BLaER1 treated with 17β-estradiol and CSF1 and Interleukin-3, amounts not matched to agents 10 nM and 100 nM (cell line): ENCODE measurements around the gene DIS3L2.

ENCODE experiments used
- H3K27ac ChIP-seq, 11 experiments: shearing (Covaris generic); formaldehyde crosslinking; 2 replicates each; pipeline ENCODE4 v1.8.1; 2022
- H3K27me3 ChIP-seq, 11 experiments: shearing (Covaris generic); formaldehyde crosslinking; 2 replicates each; pipeline ENCODE4 v1.8.1; 2022
- H3K36me3 ChIP-seq, 11 experiments: shearing (Covaris generic); formaldehyde crosslinking; 2 replicates each; pipeline ENCODE4 v1.8.1; 2022
- H3K4me1 ChIP-seq, 10 experiments: shearing (Covaris generic); formaldehyde crosslinking; 2 replicates each; pipeline ENCODE4 v1.8.1; 2022
- H3K4me2 ChIP-seq, 11 experiments: shearing (Covaris generic); formaldehyde crosslinking; 2 replicates each; pipeline ENCODE4 v1.8.1; 2022
- H3K4me3 ChIP-seq, 10 experiments: shearing (Covaris generic); formaldehyde crosslinking; 2 replicates each; pipeline ENCODE4 v1.8.1; 2022
- H3K9ac ChIP-seq, 11 experiments: shearing (Covaris generic); formaldehyde crosslinking; 2 replicates each; pipeline ENCODE4 v1.8.1; 2022
- H3K9me3 ChIP-seq, 11 experiments: shearing (Covaris generic); formaldehyde crosslinking; replicated peaks in 1 of 11; 2 replicates each; pipeline ENCODE4 v1.8.1; 2022
- H4K20me1 ChIP-seq, 11 experiments: shearing (Covaris generic); formaldehyde crosslinking; 2 replicates each; pipeline ENCODE4 v1.8.1; 2022
- Cebpa-rat ChIP-seq, 11 experiments: shearing (Covaris generic); IDR thresholded peaks; 2 replicates each; pipeline ENCODE4 v1.8.1; 2022

DIS3L2 gene

DNA sequence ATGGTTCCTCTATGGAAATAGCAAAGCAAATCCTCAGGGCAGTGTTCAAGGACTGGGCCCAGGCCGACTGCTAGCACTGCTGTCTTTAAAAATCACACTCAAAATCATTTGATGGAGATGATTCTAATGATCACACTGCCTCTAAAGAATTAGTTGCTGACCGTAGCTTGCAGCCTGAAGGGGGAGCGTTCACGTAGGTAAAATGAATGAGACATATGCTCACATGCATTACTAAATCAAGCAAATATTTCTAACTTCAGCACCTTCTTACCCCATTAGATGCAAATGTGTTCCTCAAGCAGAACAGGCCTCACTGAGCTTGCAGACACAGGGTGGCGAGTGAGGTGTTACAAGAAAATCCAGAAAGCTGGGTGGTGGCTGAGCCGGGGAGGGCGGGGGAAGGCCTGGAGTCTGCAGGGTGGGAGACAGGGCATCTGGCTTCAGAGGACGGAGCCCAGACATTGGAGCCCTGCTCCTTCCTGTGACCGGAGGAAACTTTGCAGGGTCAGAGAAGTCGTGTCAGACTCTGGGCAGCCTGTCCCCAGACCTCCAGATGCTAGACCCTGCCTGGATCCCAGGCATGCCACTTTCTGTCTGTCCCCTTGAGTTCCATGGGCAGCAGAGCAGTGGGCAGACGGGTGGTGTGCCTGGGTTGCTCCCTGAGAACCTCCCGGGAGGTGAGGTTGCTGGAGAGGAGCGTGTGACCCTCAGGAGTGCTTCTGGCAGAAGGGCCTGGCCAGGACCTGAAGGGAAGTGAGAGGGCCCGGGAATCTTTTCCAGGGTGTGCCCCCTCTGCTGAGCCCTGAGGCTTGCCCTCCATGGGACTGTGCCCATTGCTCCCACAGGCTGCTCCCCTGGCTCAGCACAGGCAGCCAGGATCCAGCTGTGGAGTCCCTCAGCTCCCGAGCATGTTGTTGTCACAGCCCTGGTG is 28.3 kb upstream of the DIS3L2 start:
- Histone ChIP-seq H3K4me3 (no peak overlapping the region), H3K36me3 (no peaks in the 10 kb centered on the region), H3K9ac (peak overlapping the region in 6 of 11 experiments; percentile 25 to 51 (median 40); a peak in 9 of 22 replicates), H4K20me1 (no peaks in the 10 kb centered on the region; a peak in 1 of 22 replicates), H3K27me3 (peaks cover 0 to 18% (median under 1%) of the 10 kb centered on the region in 11 experiments; a peak in 8 of 22 replicates), H3K4me1 (peaks cover 14 to 90% (median 81%) of the 10 kb centered on the region in 10 experiments), H3K4me2 (peak overlapping the region; percentile 2 to 100 (median 84); a peak in 20 of 22 replicates), H3K27ac (peak overlapping the region in 6 of 11 experiments; percentile 29 to 68 (median 50); a peak in 8 of 22 replicates), H3K9me3 (no peaks in the 10 kb centered on the region)
- no peak for TF ChIP-seq Cebpa-rat (IDR thresholded peaks at IDR 0.05)

DNA sequence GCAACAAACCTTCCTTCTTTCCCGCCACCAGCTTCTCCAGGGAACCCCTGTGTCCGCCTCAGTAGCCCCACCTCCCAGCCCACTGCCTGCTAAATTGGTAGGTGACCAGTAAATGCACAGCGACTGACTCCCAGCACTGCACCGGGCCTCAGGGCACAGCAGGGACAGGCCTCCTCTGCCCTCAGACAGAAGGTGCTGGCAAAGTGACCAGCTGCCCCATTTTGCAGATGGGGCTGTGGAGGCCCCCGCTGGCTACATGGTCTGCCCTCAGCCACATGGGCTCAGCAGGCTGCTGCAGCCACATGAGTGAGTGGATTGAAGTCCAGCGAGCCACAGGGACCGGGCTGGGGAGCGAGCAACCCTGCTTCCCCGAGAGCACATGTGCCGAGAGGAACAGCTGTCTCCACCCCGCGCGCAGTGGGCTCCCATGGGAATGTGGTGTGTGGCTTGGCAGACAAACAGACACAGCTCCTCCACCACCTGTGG is 27.6 kb upstream of the DIS3L2 start:
- Histone ChIP-seq H3K27me3 (peaks cover 0 to 12% (median 0%) of the 10 kb centered on the region in 11 experiments; a peak in 3 of 22 replicates), H3K36me3 (no peaks in the 10 kb centered on the region), H3K9me3 (no peaks in the 10 kb centered on the region), H4K20me1 (no peaks in the 10 kb centered on the region), H3K27ac (peak overlapping the region in 6 of 11 experiments; percentile 29 to 68 (median 56); a peak in 9 of 22 replicates), H3K4me2 (peak overlapping the region; percentile 2 to 100 (median 84)), H3K9ac (peak overlapping the region in 7 of 11 experiments; percentile 20 to 51 (median 39); a peak in 10 of 22 replicates), H3K4me1 (peaks cover 14 to 83% (median 73%) of the 10 kb centered on the region in 10 experiments), H3K4me3 (no peak overlapping the region)
- no peak for TF ChIP-seq Cebpa-rat (IDR thresholded peaks at IDR 0.05)

DNA sequence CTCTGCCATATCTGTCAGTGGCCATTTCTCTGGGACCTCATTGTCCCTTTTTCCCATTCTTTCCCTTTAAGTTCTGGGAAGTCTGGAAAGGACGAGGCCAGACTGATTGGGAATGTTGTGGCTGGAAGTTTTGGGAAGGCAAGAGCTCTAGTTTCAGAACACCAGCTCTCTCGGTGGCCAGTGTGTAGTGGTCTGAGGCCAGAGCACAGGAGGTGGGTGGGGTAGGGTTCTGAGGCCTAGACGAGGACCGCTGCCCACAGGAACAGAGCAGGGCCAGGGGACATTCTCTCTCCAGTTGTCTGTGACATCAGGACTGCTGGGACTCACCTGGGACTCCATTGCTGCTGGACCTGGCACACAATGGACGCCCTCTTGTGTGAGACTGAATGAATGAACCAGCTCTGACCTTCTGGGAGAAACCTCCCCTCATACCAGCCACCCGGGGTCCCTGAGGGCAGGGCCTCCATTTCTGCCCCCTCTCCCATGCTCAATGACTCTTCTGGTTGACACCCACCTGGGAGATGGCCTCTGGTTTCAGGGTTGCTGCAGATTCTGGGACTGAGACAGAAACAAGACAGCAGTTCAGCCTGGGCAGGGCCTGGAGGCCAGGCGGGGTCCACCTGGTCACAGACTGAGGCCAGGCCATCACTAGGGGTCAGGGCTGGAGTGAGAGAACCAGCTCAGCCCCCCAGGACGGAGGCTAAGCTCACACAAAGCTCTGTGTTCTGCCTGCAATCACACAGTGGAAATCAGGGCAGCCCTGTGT is 26.9 kb upstream of the DIS3L2 start:
- TF ChIP-seq Cebpa-rat (IDR thresholded peaks at IDR 0.05), result no peak
- Histone ChIP-seq H3K4me2 (peak overlapping the region; percentile 2 to 100 (median 84)), H3K4me1 (peaks cover 14 to 82% (median 67%) of the 10 kb centered on the region in 10 experiments)

DNA sequence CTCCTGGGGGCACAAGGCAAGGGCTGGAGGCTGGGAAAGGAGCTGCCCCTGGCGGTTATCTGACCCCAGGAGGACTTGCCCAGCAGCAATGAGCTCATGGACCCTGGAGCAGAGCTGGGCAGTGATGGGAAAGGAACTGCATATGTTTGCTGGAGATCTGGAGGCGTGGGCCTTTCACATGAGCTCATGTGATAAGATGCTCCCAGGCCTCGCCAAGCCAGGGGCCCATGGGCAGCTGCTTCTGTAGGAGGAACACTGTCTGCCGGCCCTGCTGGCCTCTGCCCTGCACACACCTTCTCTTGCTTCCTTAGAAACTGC is 26.3 kb upstream of the DIS3L2 start:
- Histone ChIP-seq H3K9me3 (no peaks in the 10 kb centered on the region), H3K36me3 (no peaks in the 10 kb centered on the region), H3K4me1 (peaks cover 14 to 82% (median 62%) of the 10 kb centered on the region in 10 experiments), H3K27me3 (peaks cover 0 to 8% (median 0%) of the 10 kb centered on the region in 11 experiments; a peak in 1 of 22 replicates), H3K4me2 (peak overlapping the region; percentile 2 to 100 (median 84); a peak in 20 of 22 replicates), H3K9ac (peak overlapping the region in 3 of 11 experiments; percentile 12 to 25 (median 24); a peak in 1 of 22 replicates), H3K27ac (peak overlapping the region in 5 of 11 experiments; percentile 26 to 68 (median 61); a peak in 7 of 22 replicates), H3K4me3 (no peak overlapping the region), H4K20me1 (no peaks in the 10 kb centered on the region)
- TF ChIP-seq Cebpa-rat (IDR thresholded peaks at IDR 0.05), result no peak

More for the DNA sequence above, 26.9 kb upstream of the DIS3L2 start:
- H4K20me1 ChIP-seq, result no peaks in the 10 kb centered on the region
- peak overlapping the region in 7 of 11 experiments; percentile 26 to 68 (median 52); a peak in 13 of 22 replicates for H3K27ac ChIP-seq
- H3K4me3 ChIP-seq, result peak overlapping the region in 2 of 10 experiments; percentile 1; a peak in 1 of 20 replicates
- H3K9ac ChIP-seq, result peak overlapping the region in 4 of 11 experiments; percentile 20 to 45 (median 24); a peak in 4 of 22 replicates
- no peaks in the 10 kb centered on the region for H3K36me3 ChIP-seq
- peaks cover 0 to 8% (median 0%) of the 10 kb centered on the region in 11 experiments; a peak in 2 of 22 replicates for H3K27me3 ChIP-seq
- H3K9me3 ChIP-seq, result no peaks in the 10 kb centered on the region

DNA sequence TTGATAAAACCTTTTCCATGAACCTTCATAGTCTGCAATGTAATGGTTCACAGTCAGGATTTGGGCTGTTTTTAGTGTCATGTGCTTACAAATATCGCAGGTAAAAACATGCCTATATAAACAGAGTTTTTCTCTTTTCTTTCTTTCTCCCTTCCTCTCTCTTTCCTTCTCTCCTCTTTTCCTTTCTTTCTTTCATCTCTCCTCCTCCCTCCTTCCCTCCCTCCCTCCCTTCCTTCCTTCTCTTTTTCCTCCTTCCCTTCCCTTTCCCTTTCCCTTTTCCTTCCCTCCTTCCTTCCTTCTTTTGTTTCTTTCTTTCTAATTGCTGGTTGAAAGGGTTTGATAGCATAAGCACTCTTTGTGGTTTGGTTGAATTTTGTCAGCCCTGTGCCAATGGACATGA is 25.7 kb upstream of the DIS3L2 start:
- no peak overlapping the region for H3K9ac ChIP-seq
- H4K20me1 ChIP-seq, result no peaks in the 10 kb centered on the region
- no peaks in the 10 kb centered on the region for H3K9me3 ChIP-seq
- no peak overlapping the region for H3K4me3 ChIP-seq
- no peak for TF ChIP-seq Cebpa-rat (IDR thresholded peaks at IDR 0.05)
- peak overlapping the region in 7 of 11 experiments; percentile 82 to 100 (median 95); a peak in 12 of 22 replicates for H3K4me2 ChIP-seq
- H3K27me3 ChIP-seq, result peaks cover 0 to 8% (median 0%) of the 10 kb centered on the region in 11 experiments; a peak in 1 of 22 replicates
- H3K4me1 ChIP-seq, result peaks cover 14 to 82% (median 61%) of the 10 kb centered on the region in 10 experiments
- H3K36me3 ChIP-seq, result no peaks in the 10 kb centered on the region
- no peak overlapping the region for H3K27ac ChIP-seq

DNA sequence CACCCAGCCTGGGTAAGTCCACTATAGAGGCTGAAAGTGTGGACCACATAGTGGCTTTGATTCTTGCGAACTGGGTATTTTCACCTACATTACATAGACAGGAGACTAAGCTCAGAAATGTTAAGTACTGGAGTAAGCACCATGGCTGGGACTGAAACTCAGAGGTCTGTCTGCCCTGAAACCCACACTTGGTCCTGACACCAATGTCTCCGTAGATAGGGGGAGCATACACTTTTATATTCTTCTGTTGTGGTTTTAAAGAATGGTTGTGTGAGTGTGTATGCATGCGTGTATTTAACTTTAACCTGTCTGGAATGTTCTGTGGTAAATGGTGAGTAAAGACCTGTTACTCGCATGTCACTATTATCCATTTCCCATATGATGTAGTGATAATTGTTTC is 25.0 kb upstream of the DIS3L2 start:
- Histone ChIP-seq H4K20me1 (no peaks in the 10 kb centered on the region), H3K4me3 (no peak overlapping the region), H3K27me3 (peaks cover 0 to 8% (median 0%) of the 10 kb centered on the region in 11 experiments; a peak in 1 of 22 replicates), H3K9ac (no peak overlapping the region), H3K9me3 (no peaks in the 10 kb centered on the region), H3K36me3 (no peaks in the 10 kb centered on the region), H3K4me1 (peaks cover 14 to 82% (median 61%) of the 10 kb centered on the region in 10 experiments), H3K27ac (no peak overlapping the region), H3K4me2 (peak overlapping the region in 8 of 11 experiments; percentile 19 to 73 (median 52); a peak in 14 of 22 replicates)
- TF ChIP-seq Cebpa-rat (IDR thresholded peaks at IDR 0.05), result no peak

DNA sequence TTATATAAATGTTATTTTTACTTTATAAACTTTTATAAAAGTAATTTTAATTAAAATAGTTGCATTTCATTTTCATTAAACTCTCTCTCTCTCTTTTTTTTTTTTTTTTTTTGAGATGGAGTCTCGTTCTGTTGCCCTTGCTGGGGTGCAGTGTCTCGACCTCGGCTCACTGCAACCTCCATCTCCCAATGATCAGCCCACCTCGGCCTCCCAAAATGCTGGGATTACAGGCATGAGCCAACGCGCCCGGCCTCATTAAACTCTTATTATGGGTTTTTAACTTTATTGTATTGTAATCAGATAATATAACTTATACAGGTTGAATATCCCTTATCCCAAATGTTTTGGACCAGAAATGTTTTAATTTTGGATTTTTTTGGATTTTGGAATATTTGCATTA is 24.5 kb upstream of the DIS3L2 start:
- Histone ChIP-seq H3K27ac (no peak overlapping the region), H3K9me3 (no peaks in the 10 kb centered on the region), H3K4me1 (peaks cover 14 to 82% (median 58%) of the 10 kb centered on the region in 10 experiments), H4K20me1 (no peaks in the 10 kb centered on the region), H3K4me3 (no peak overlapping the region), H3K36me3 (no peaks in the 10 kb centered on the region), H3K27me3 (peaks cover 0 to 8% (median 0%) of the 10 kb centered on the region in 11 experiments; a peak in 1 of 22 replicates), H3K4me2 (peak overlapping the region in 2 of 11 experiments; percentile 50 to 56; a peak in 4 of 22 replicates), H3K9ac (no peak overlapping the region)
- no peak for TF ChIP-seq Cebpa-rat (IDR thresholded peaks at IDR 0.05)

DNA sequence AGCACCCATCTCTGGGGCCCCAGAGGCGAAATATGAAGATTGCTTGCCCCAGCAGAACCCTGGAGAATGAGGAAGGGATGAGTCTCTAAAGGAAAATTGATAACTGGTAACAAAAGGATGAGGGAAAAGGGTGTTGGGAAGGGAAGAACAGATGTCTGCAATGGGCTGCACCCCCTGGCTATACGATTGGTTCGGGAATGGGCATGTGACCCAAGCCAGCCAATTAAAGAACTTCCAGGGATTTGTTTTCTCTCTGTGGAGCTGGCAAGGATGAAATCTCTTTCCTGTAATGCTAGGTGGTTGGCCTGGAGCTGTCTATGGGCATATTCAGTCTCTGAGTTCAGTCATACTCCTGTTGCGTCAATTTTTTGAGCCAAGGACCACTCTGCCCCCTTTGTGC is 22.5 kb upstream of the DIS3L2 start:
- TF ChIP-seq Cebpa-rat (IDR thresholded peaks at IDR 0.05), result no peak
- Histone ChIP-seq H3K4me1 (peaks cover 13 to 62% (median 41%) of the 10 kb centered on the region in 10 experiments), H3K27me3 (0 out of 22 replicates have a peak, but pooled peaks cover 0 to under 1% (median 0%) of the 10 kb centered on the region in 11 experiments), H3K4me3 (no peak overlapping the region), H3K36me3 (no peaks in the 10 kb centered on the region), H4K20me1 (no peaks in the 10 kb centered on the region), H3K4me2 (no peak overlapping the region), H3K9me3 (no peaks in the 10 kb centered on the region), H3K27ac (no peak overlapping the region), H3K9ac (no peak overlapping the region)
